ENCODE results near the gene PCDHA7. TPM values are rescaled to one million over a fixed set of nuclear protein-coding genes. Genes with fewer than 3 reads are reported as not detected.
"Not testable (repeated sequence)": the region's sequence is repeated elsewhere in the genome, so short reads cannot be mapped to it uniquely, and the experiment has no call there.

Gene PCDHA7
- total RNA-seq, 2 experiments from 2014 or later: not detected

DNA sequence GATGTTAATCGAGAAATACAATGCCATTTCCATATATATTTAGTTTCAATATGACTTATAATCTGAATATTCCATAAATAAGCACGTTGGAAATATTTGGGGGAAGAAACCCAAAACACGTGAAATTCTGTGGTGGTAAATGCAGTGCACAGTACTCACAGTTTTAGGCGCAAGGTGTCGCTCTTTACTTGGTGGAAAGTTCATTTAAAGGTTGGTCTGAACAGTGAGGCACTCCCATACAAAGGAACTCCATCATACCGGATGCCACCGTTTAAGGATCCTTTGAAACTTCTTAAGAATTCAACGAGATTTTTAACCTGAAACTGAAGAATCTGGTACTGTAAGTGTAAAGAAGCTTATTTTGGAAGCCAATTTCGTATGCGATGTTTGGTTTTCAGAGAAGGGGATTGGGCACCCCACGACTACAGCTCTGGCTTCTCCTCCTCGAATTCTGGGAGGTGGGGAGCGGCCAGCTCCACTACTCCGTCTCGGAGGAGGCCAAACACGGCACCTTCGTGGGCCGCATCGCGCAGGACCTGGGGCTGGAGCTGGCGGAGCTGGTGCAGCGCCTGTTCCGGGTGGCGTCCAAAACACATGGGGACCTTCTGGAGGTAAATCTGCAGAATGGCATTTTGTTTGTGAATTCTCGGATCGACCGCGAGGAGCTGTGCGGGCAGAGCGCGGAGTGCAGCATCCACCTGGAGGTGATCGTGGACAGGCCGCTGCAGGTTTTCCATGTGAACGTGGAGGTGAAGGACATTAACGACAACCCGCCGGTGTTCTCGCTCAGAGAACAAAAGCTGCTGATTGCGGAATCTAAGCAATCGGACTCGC, 34.9 kb downstream of the PCDHA7 start, which contains the start of gene PCDHA11:
Gene PCDHA11, plus strand, starts transcription at position 237 of the 834 bp plus-strand sequence. Its CDS starts 147 bp downstream, at position 384.
- H3K4me3 Mint-ChIP-seq: no peak within 1 kb of the TSS
- no peaks in the 10 kb centered on the region for H3K4me1 Mint-ChIP-seq
- no peak for DNase-seq
- no peaks in the 10 kb centered on the region for H3K27me3 Mint-ChIP-seq
- H3K36me3 Mint-ChIP-seq: no peaks in the 10 kb centered on the region
- no peak within 1 kb of the TSS for H3K27ac Mint-ChIP-seq
- ATAC-seq: no peak
- peaks cover 6% of the 10 kb centered on the region for H3K9me3 Mint-ChIP-seq (ENCODE audit: low read depth)
- CTCF ChIA-PET: no interaction called here

DNA sequence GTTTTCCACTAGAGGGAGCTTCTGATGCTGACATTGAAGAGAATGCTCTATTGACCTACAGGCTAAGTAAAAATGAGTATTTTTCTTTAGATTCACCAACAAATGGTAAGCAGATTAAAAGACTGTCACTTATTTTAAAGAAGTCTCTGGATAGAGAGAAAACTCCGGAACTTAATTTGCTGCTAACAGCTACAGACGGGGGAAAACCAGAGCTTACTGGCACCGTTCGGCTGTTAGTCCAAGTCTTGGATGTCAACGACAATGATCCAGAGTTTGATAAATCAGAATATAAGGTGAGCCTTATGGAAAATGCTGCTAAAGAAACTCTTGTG, 35.5 kb downstream of the PCDHA7 start:
- Mint-ChIP-seq H3K36me3 (no peaks in the 10 kb centered on the region), H3K27me3 (peaks cover 4% of the 10 kb centered on the region), H3K4me3 (no peak overlapping the region), H3K4me1 (no peaks in the 10 kb centered on the region), H3K27ac (no peak overlapping the region), H3K9me3 (ENCODE audit: low read depth) (peaks cover 6% of the 10 kb centered on the region)
- CTCF ChIA-PET: no interaction called here
- ATAC-seq: no peak
- no peak for DNase-seq

DNA sequence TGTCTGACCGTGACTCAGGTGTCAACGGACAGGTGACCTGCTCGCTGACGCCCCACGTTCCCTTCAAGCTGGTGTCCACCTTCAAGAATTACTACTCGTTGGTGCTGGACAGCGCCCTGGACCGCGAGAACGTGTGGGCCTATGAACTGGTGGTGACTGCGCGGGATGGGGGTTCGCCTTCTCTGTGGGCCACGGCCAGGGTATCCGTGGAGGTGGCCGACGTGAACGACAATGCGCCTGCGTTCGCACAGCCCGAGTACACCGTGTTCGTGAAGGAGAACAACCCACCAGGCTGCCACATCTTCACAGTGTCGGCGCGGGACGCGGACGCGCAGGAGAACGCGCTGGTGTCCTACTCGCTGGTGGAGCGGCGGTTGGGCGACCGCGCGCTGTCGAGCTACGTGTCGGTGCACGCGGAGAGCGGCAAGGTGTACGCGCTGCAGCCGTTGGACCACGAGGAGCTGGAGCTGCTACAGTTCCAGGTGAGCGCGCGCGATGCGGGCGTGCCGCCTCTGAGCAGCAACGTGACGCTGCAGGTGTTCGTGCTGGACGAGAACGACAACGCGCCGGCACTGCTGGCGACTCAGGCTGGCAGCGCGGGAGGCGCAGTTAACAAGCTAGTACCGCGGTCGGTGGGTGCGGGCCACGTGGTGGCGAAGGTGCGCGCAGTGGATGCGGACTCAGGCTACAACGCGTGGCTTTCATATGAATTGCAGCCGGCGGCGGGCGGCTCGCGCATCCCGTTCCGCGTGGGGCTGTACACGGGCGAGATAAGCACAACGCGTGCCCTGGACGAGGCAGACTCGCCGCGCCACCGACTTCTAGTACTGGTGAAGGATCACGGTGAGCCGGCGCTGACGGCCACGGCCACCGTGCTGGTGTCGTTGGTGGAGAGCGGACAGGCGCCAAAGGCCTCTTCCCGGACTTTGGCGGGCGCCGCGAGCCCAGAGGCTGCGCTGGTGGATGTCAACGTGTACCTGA, 36.4 kb downstream of the PCDHA7 start:
- ATAC-seq (no peak), DNase-seq (no peak)
- Mint-ChIP-seq H3K4me3 (no peak overlapping the region), H3K4me1 (no peaks in the 10 kb centered on the region), H3K27ac (no peak overlapping the region), H3K9me3 (ENCODE audit: low read depth) (peaks cover 6% of the 10 kb centered on the region), H3K27me3 (peaks cover 8% of the 10 kb centered on the region), H3K36me3 (no peaks in the 10 kb centered on the region)
- CTCF ChIA-PET: no interaction called here

DNA sequence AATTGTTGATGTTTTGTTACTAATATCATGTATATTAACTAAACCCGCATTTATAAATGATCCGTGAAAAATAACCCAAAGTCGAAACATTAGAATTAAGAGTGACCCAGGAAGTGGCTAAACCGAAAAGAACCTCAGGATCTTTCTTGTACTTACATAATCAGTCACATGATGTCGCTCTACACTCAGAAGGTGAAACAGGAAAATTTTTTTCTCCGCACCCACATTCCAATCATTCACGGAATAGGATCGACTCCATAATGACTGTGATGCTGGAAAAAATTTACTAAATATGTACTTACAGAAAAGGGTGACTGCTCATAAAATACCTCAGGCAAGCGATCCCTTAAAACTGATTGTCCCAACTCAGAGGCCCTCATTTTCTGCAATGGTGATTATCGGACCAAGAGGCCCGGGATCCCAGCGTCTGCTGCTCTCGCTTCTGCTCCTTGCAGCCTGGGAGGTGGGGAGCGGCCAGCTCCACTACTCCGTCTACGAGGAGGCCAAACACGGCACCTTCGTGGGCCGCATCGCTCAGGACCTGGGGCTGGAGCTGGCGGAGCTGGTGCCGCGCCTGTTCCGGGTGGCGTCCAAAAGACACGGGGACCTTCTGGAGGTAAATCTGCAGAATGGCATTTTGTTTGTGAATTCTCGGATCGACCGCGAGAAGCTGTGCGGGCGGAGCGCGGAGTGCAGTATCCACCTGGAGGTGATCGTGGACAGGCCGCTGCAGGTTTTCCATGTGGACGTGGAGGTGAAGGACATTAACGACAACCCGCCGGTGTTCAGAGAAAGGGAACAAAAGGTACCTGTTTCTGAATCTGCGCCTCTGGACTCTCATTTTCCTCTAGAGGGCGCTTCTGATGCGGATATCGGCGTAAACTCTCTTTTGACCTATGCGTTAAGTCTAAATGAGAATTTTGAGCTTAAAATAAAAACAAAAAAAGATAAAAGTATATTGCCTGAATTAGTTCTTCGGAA, 41.3 kb downstream of the PCDHA7 start, which contains the start of gene PCDHA12:
Gene PCDHA12, plus strand, starts transcription at position 224 of the 981 bp plus-strand sequence. Its CDS starts 165 bp downstream, at position 389.
- H3K4me1 Mint-ChIP-seq: no peaks in the 10 kb centered on the region
- peaks cover 8% of the 10 kb centered on the region for H3K9me3 Mint-ChIP-seq (ENCODE audit: low read depth)
- no peak within 1 kb of the TSS for H3K4me3 Mint-ChIP-seq
- CTCF ChIA-PET: no interaction called here
- ATAC-seq (no peak), DNase-seq (no peak)
- H3K27ac Mint-ChIP-seq: no peak within 1 kb of the TSS
- peaks cover 1% of the 10 kb centered on the region for H3K36me3 Mint-ChIP-seq
- peaks cover 8% of the 10 kb centered on the region for H3K27me3 Mint-ChIP-seq

DNA sequence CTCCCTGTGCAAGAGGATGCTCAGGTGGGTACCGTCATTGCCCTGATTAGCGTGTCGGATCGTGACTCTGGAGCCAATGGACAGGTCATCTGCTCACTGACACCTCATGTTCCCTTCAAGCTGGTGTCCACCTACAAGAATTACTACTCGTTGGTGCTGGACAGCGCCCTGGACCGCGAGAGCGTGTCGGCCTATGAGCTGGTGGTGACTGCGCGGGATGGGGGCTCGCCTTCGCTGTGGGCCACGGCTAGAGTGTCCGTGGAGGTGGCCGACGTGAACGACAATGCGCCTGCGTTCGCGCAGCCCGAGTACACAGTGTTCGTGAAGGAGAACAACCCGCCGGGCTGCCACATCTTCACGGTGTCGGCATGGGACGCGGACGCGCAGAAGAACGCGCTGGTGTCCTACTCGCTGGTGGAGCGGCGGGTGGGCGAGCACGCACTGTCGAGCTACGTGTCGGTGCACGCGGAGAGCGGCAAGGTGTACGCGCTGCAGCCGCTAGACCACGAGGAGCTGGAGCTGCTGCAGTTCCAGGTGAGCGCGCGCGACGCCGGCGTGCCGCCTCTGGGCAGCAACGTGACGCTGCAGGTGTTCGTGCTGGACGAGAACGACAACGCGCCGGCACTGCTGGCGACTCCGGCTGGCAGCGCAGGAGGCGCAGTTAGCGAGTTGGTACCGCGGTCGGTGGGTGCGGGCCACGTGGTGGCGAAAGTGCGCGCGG, 42.6 kb downstream of the PCDHA7 start:
- H3K4me1 Mint-ChIP-seq; H3K4me3 Mint-ChIP-seq; H3K9me3 Mint-ChIP-seq (ENCODE audit: low read depth); CTCF ChIA-PET; H3K36me3 Mint-ChIP-seq; DNase-seq; H3K27me3 Mint-ChIP-seq; ATAC-seq; H3K27ac Mint-ChIP-seq: not testable (repeated sequence)

DNA sequence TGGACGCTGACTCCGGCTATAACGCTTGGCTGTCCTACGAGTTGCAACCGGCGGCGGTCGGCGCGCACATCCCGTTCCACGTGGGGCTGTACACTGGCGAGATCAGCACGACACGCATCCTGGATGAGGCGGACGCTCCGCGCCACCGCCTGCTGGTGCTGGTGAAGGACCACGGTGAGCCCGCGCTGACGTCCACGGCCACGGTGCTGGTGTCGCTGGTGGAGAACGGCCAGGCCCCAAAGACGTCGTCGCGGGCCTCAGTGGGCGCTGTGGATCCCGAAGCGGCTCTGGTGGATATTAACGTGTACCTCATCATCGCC, 43.2 kb downstream of the PCDHA7 start:
- DNase-seq (no peak), ATAC-seq (no peak)
- H3K27ac Mint-ChIP-seq: no peak overlapping the region
- peaks cover 1% of the 10 kb centered on the region for H3K36me3 Mint-ChIP-seq
- H3K27me3 Mint-ChIP-seq: peaks cover 10% of the 10 kb centered on the region
- CTCF ChIA-PET: no interaction called here
- no peak overlapping the region for H3K4me3 Mint-ChIP-seq
- peaks cover 10% of the 10 kb centered on the region for H3K9me3 Mint-ChIP-seq (ENCODE audit: low read depth)
- no peaks in the 10 kb centered on the region for H3K4me1 Mint-ChIP-seq

GRCh38 chr5:140881889-140882590, 48.0 kb downstream of the PCDHA7 start, which contains the start of gene PCDHA13:
PCDHA13 (plus strand) TSS chr5:140882124; CDS start chr5:140882269, 145 bp downstream.
- DNase-seq (no peak), ATAC-seq (no peak)
- Mint-ChIP-seq H3K9me3 (ENCODE audit: low read depth) (peaks cover 8% of the 10 kb centered on the region), H3K4me3 (no peak within 1 kb of the TSS), H3K36me3 (peaks cover 4% of the 10 kb centered on the region), H3K4me1 (no peaks in the 10 kb centered on the region), H3K27ac (no peak within 1 kb of the TSS), H3K27me3 (peaks cover 2% of the 10 kb centered on the region)
- CTCF ChIA-PET: no interaction called here

GRCh38 chr5:140882591-140882899, 48.5 kb downstream of the PCDHA7 start:
- Mint-ChIP-seq H3K4me1 (no peaks in the 10 kb centered on the region), H3K27ac (no peak overlapping the region), H3K36me3 (peaks cover 4% of the 10 kb centered on the region), H3K27me3 (peaks cover 2% of the 10 kb centered on the region), H3K9me3 (ENCODE audit: low read depth) (peaks cover 10% of the 10 kb centered on the region), H3K4me3 (no peak overlapping the region)
- no peak for ATAC-seq
- no peak for DNase-seq
- CTCF ChIA-PET: interaction anchor here (0.6 kb wide), 1 partner anchor 443 kb away, joined by 3 read pairs; no protein-coding TSS in a partner anchor

DNA sequence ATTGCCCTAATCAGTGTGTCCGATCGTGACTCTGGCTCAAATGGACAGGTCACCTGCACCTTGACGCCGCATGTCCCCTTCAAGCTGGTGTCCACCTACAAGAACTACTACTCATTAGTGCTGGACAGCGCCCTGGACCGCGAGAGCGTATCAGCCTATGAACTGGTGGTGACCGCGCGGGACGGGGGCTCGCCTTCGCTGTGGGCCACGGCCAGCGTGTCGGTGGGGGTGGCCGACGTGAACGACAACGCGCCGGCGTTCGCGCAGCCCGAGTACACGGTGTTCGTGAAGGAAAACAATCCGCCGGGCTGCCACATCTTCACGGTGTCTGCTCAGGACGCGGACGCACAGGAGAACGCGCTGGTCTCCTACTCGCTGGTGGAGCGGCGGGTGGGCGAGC, 49.3 kb downstream of the PCDHA7 start:
- DNase-seq: no peak
- H3K9me3 Mint-ChIP-seq (ENCODE audit: low read depth): peaks cover 10% of the 10 kb centered on the region
- ATAC-seq: no peak

GRCh38 chr5:140883927-140884697, 50.0 kb downstream of the PCDHA7 start:
- CTCF ChIA-PET: no interaction called here
- H3K4me1 Mint-ChIP-seq: no peaks in the 10 kb centered on the region
- no peak overlapping the region for H3K27ac Mint-ChIP-seq
- H3K4me3 Mint-ChIP-seq: no peak overlapping the region
- H3K36me3 Mint-ChIP-seq: peaks cover 3% of the 10 kb centered on the region
- H3K9me3 Mint-ChIP-seq (ENCODE audit: low read depth): peaks cover 10% of the 10 kb centered on the region
- H3K27me3 Mint-ChIP-seq: peaks cover 2% of the 10 kb centered on the region
- no peak for ATAC-seq
- no peak for DNase-seq

More for the DNA sequence above, 49.3 kb downstream of the PCDHA7 start:
- Mint-ChIP-seq H3K27me3 (peaks cover 2% of the 10 kb centered on the region), H3K27ac (no peak overlapping the region), H3K36me3 (peaks cover 3% of the 10 kb centered on the region), H3K4me3 (no peak overlapping the region), H3K4me1 (no peaks in the 10 kb centered on the region)
- CTCF ChIA-PET: interaction anchor here (0.6 kb wide), 1 partner anchor 443 kb away, joined by 3 read pairs; no protein-coding TSS in a partner anchor
